Chondrocyte (in vitro differentiated cells): ENCODE data around the gene TUFT1. TPM values are rescaled to one million over a fixed set of nuclear protein-coding genes. Genes with fewer than 3 reads are reported as not detected.

Source experiments
- DNase-seq: peaks from one replicate; pipeline ENCODE4 v3.0.0; 2021; ENCODE audit warnings: mixed read lengths, low spot score
- H3K27ac Mint-ChIP-seq: one replicate; pipeline ENCODE4 v1.8.0; 2021; ENCODE audit warnings: mild to moderate bottlenecking, moderate library complexity, mixed read lengths; ENCODE audit not compliant: unreplicated experiment
- H3K27me3 Mint-ChIP-seq: 2 replicates; pipeline ENCODE4 v1.8.0; 2021; ENCODE audit warnings: low read depth, mixed read lengths
- H3K36me3 Mint-ChIP-seq: 2 replicates; pipeline ENCODE4 v1.8.0; 2021; ENCODE audit warnings: low read depth, mixed read lengths
- H3K4me1 Mint-ChIP-seq: 2 replicates; pipeline ENCODE4 v1.8.0; 2021; ENCODE audit warnings: low read depth, mild to moderate bottlenecking, mixed read lengths
- H3K4me3 Mint-ChIP-seq: one replicate; pipeline ENCODE4 v1.8.0; 2021; ENCODE audit warnings: mild to moderate bottlenecking, moderate library complexity, mixed read lengths; ENCODE audit not compliant: unreplicated experiment
- H3K9me3 Mint-ChIP-seq: 2 replicates; pipeline ENCODE4 v1.8.0; 2021; ENCODE audit warnings: low read depth, mixed read lengths
- total RNA-seq: library from RNA; stranded (reverse); gene quantifications from 3 replicates; pipeline ENCODE4 v1.2.1, GENCODE V29; 2021
- TF ChIP-seq, protein P1 (sequence below): fragments of 200-600 bp; sonication (generic); IDR thresholded peaks from 2 replicates; pipeline ENCODE4 v1.5.0; 2021; ENCODE audit warnings: antibody characterized with exemption, mild to moderate bottlenecking, moderate library complexity

The TUFT1 gene
- total RNA-seq, 1 donor from 2014 or later = 33.0 TPM

DNA sequence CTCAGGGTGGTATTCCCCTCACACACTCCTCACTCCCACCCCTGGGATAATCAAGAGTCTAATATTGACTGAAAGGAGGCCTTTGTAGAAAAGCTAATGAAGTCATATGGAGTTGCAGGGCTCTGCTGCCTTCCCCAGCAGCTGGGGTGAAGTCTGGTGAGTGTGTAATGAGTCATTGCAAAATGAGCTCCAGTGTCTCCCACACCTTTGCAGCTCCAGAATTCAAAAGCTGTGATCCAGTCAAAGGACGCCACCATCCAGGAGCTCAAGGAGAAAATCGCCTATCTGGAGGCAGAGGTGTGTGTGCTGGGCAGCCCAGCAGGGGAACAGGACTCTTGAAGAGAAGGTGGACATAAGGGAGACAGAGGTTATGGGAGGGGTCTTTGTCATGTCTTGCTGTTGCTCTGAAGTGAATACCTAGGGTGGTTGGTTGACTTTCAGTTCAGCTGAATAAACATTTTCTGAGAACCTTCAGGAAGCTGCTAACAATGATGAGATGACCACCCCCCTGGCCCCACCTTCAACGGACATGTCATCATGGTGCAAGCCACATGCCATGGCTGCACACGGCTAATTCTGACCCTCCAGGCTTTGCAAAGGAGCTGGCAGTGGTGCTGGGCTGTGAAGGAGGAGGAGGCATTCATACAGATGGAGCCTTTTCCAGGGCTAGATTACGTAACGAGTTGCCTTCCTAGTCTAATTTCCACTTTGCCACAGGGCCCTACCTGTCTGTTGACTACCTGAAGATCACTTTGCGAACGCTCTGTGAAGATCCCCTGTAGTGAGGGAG lies 39.5 kb downstream of the TUFT1 start:
- H3K4me1 Mint-ChIP-seq = peaks cover 9% of the 10 kb centered on the region
- no peaks in the 10 kb centered on the region for H3K9me3 Mint-ChIP-seq
- DNase-seq = no peak
- peaks cover 50% of the 10 kb centered on the region for H3K36me3 Mint-ChIP-seq
- no peak overlapping the region for H3K4me3 Mint-ChIP-seq
- TF ChIP-seq, protein P1, sequence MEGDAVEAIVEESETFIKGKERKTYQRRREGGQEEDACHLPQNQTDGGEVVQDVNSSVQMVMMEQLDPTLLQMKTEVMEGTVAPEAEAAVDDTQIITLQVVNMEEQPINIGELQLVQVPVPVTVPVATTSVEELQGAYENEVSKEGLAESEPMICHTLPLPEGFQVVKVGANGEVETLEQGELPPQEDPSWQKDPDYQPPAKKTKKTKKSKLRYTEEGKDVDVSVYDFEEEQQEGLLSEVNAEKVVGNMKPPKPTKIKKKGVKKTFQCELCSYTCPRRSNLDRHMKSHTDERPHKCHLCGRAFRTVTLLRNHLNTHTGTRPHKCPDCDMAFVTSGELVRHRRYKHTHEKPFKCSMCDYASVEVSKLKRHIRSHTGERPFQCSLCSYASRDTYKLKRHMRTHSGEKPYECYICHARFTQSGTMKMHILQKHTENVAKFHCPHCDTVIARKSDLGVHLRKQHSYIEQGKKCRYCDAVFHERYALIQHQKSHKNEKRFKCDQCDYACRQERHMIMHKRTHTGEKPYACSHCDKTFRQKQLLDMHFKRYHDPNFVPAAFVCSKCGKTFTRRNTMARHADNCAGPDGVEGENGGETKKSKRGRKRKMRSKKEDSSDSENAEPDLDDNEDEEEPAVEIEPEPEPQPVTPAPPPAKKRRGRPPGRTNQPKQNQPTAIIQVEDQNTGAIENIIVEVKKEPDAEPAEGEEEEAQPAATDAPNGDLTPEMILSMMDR = no peak
- no peak overlapping the region for H3K27ac Mint-ChIP-seq
- no peaks in the 10 kb centered on the region for H3K27me3 Mint-ChIP-seq

DNA sequence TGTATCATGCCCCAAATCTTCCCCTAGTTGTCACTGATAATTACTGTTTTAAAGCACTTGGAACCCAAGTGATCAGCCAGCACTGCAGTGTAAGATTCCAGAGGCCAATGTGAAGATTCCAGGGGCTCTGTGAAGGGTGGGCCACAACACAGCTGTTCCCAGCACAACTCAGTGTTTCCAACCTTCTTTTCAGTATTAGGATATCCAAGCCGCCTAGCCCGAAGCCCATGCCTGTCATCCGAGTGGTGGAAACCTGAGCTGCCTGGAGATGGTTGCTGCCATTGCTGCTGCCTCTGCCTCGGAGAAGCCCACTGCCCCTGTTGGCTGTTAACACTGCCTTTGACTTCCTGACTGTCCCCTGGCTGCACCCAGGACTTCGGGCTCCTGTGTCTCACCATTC lies 41.3 kb downstream of the TUFT1 start:
- peaks cover 16% of the 10 kb centered on the region for H3K4me1 Mint-ChIP-seq
- H3K27ac Mint-ChIP-seq = no peak overlapping the region
- no peaks in the 10 kb centered on the region for H3K9me3 Mint-ChIP-seq
- no peak for DNase-seq
- no peaks in the 10 kb centered on the region for H3K27me3 Mint-ChIP-seq
- TF ChIP-seq, protein P1 = no peak
- H3K36me3 Mint-ChIP-seq = peaks cover 42% of the 10 kb centered on the region
- no peak overlapping the region for H3K4me3 Mint-ChIP-seq

DNA sequence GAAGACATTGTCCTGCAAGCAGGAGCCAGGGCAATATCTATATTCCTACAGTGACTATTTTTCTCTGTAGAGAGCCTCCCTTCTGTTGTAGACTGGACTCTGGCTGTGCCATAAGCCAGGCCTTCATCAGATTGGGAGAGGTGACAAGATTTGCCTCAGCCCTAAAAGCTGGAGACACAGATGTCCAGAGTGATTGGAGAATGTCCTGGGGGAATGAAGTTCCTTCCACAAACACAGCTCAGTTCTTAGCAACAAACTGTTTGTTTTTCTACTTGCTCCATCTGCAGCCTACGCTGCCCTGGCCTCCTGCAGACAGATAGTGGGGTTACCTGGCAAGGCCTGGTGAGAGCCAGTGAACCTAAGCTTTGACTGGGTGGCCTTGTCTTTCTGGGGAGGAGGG lies 41.8 kb downstream of the TUFT1 start:
- no peaks in the 10 kb centered on the region for H3K9me3 Mint-ChIP-seq
- TF ChIP-seq, protein P1 = no peak
- H3K4me1 Mint-ChIP-seq = peaks cover 18% of the 10 kb centered on the region
- no peaks in the 10 kb centered on the region for H3K27me3 Mint-ChIP-seq
- no peak overlapping the region for H3K27ac Mint-ChIP-seq
- H3K36me3 Mint-ChIP-seq = peaks cover 42% of the 10 kb centered on the region
- H3K4me3 Mint-ChIP-seq = no peak overlapping the region
- DNase-seq = no peak

DNA sequence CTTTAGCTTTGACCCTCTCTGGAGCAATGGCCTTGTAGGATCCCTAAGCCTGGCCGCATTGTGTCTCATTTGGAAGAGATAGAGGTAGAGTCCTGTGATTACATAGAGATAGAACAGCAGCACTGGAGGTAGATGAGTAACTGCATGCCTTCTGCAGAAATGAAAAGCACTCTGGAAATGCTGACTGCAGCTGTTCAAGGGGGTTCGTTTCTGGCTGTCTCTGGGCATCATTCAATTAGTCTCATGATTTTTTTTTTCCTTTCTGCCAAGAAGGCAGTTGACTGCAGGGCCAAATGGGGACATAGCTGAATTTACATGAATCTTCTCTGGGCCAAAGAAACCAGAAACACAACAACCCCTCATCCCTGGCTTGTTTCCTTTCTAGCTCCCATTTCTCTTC lies 43.7 kb downstream of the TUFT1 start:
- H3K4me1 Mint-ChIP-seq = peaks cover 18% of the 10 kb centered on the region

DNA sequence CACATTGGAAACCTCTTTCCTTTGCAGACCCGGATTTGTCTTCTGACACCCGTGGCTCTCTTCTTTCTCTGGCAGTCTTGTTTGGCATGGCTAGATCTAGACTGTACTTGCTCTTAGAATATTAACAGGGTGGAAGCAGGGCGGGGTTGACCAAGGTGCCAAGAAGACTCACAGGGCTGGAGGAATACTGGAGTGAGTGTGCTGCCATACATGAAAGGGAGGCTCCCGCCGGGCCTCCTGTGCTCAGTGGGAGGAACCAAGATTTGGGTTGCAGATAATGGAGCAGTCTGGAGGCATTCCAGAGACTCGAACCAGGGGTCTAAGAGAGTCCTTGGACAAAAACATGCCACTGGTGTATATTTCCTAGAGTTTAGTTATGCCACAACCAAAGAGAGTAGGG lies 44.2 kb downstream of the TUFT1 start:
- Mint-ChIP-seq H3K27me3 (no peaks in the 10 kb centered on the region), H3K27ac (no peak overlapping the region), H3K36me3 (peaks cover 29% of the 10 kb centered on the region), H3K9me3 (no peaks in the 10 kb centered on the region), H3K4me3 (no peak overlapping the region), H3K4me1 (peaks cover 18% of the 10 kb centered on the region)
- DNase-seq = no peak
- TF ChIP-seq, protein P1 = no peak

More for the DNA sequence above, 43.7 kb downstream of the TUFT1 start:
- Mint-ChIP-seq H3K27ac (no peak overlapping the region), H3K27me3 (no peaks in the 10 kb centered on the region), H3K36me3 (peaks cover 34% of the 10 kb centered on the region), H3K4me3 (no peak overlapping the region), H3K9me3 (no peaks in the 10 kb centered on the region)
- TF ChIP-seq, protein P1 = no peak
- DNase-seq = no peak
